Epithelial cell of esophagus (primary cell): Measurements from ENCODE around the gene MOG.
"Not testable (repeated sequence)": the region's sequence is repeated elsewhere in the genome, so short reads cannot be mapped to it uniquely, and the experiment has no call there.

Experiments
- DNase-seq: peaks from one replicate; pipeline ENCODE4 v3.0.0; 2010; ENCODE audit warnings: low read depth
- H3K4me3 ChIP-seq: 2 replicates; pipeline ENCODE4 v1.5.1; 2011; ENCODE audit warnings: mild to moderate bottlenecking, low read length, control low read depth
- TF ChIP-seq, protein P1 (sequence below): IDR thresholded peaks from 2 replicates; pipeline ENCODE4 v1.5.1; 2011; ENCODE audit warnings: low read depth, mild to moderate bottlenecking, low read length, control low read depth, inconsistent platforms; ENCODE audit not compliant: insufficient read depth; ENCODE audit errors: missing control alignments

MOG gene

DNA sequence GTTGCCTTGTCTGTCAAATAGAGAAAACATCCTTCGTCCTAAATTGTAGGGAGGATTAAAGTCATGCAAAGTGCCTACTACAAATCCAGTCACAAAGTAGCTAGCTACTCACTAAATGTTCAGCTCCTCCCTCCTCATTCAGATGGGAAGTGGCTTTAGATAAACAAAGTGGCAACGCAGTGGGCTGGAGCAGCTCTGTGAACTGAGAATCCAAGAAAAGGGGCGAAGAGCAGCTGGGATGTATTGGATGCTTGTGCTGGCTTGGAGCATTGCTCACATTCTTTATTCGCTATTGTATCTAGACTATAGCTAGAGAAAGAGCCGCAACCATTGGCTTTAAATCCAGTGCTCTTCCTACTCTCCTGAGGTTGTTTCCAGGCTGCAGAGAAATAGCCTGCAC, 10.3 kb downstream of the MOG start:
- TF ChIP-seq, protein P1, sequence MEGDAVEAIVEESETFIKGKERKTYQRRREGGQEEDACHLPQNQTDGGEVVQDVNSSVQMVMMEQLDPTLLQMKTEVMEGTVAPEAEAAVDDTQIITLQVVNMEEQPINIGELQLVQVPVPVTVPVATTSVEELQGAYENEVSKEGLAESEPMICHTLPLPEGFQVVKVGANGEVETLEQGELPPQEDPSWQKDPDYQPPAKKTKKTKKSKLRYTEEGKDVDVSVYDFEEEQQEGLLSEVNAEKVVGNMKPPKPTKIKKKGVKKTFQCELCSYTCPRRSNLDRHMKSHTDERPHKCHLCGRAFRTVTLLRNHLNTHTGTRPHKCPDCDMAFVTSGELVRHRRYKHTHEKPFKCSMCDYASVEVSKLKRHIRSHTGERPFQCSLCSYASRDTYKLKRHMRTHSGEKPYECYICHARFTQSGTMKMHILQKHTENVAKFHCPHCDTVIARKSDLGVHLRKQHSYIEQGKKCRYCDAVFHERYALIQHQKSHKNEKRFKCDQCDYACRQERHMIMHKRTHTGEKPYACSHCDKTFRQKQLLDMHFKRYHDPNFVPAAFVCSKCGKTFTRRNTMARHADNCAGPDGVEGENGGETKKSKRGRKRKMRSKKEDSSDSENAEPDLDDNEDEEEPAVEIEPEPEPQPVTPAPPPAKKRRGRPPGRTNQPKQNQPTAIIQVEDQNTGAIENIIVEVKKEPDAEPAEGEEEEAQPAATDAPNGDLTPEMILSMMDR = no peak
- no peak overlapping the region for H3K4me3 ChIP-seq
- DNase-seq = no peak

DNA sequence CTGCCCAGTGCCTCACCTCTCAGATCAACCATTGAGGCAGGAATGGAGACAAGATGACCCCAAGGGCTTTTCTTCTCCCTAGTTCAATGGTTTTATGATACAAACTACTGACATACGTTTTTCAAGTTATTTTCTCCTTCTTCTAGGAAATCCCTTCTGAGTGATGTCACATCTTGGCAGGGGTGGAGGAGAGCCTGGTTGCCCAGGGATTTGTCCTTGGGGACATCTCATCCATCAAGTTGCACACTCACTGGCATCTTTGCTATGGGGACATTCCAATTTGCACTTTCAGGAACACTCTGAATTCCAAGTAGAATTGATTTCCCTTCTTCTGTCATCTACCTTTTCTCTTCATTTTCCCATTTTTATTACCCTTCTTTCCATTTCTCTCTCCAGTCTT, 14.1 kb downstream of the MOG start:
- H3K4me3 ChIP-seq = no peak overlapping the region
- DNase-seq = no peak
- TF ChIP-seq, protein P1 = no peak

DNA sequence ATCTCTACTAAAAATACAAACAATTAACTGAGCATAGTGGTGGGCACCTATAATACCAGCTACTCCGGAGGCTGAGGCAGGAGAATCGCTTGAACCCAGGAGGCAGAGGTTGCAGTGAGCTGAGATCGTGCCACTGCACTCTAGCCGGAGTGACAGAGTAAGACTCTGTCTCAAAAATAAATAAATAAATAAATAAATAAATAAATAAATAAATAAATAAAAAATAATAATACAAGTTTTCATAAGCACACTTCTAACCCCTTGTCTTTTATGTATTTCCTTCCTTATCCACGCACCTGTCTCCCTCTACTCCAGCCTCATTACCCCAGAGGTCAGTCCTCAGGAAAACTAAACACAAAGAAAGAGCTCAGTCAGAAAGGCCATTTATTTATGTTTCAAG, 15.2 kb downstream of the MOG start:
- not testable (repeated sequence) for DNase-seq, H3K4me3 ChIP-seq

DNA sequence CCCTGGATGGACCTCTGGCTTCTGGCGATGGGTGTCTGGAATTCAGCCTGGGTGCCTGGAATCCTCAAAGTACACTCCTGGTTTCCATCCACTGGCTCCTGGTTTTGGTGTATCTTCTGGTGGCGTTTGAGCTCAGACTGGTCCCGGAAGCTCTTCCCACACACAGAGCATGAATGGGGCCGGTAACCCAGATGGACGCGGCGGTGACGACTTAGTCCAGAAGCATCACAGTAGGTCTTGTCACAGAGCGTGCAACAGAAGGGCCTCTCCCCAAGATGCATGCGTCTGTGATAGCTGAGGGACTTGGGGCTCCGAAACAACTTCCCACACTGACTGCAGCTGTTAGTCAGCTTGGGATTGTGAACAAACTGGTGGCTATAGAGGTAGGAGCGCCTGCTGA, 16.3 kb downstream of the MOG start:
- TF ChIP-seq, protein P1 = no peak
- no peak for DNase-seq

DNA sequence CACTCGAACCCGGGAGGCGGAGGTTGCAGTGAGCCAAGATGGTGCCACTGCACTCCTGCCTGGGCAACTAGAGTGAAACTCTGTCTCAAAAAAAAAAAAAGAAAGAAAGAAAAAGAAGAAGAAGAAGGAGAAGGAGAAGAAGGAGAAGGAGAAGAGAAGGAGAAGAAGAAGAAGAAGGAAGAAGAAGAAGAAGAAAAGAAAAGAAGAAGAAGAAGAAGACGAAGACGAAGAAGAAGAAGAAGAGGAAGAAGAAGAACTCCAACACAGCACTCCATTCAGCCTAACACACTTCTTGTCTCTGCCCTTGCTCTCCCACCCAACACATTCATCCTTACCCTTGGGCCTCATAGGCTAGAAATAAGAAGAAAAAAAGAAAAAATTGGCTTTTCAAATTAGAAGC, 17.1 kb downstream of the MOG start:
- DNase-seq = no peak
- H3K4me3 ChIP-seq = no peak overlapping the region
- TF ChIP-seq, protein P1 = no peak

More for the DNA sequence above, 16.3 kb downstream of the MOG start:
- no peak overlapping the region for H3K4me3 ChIP-seq

DNA sequence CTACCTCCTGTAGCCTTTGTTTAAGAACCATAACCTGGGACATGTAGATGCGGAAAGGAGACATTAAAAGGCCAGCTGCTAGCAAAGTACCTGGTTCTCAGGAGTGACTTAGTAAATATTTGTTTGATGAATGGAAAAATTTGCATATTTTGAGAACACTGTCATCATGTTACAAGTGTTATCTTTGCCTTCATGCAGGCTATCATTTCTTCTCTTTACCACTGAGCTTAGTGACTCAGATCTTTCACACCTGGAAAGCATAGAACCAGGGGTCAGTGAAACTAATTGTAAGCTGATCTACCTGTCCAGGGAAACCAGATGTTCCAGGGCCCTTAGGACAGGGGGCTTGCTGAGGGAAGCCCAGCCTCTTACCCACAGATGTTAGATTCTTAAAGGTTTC, 18.7 kb downstream of the MOG start:
- DNase-seq = peak; percentile 62
- H3K4me3 ChIP-seq = no peak overlapping the region
- TF ChIP-seq, protein P1 = no peak

DNA sequence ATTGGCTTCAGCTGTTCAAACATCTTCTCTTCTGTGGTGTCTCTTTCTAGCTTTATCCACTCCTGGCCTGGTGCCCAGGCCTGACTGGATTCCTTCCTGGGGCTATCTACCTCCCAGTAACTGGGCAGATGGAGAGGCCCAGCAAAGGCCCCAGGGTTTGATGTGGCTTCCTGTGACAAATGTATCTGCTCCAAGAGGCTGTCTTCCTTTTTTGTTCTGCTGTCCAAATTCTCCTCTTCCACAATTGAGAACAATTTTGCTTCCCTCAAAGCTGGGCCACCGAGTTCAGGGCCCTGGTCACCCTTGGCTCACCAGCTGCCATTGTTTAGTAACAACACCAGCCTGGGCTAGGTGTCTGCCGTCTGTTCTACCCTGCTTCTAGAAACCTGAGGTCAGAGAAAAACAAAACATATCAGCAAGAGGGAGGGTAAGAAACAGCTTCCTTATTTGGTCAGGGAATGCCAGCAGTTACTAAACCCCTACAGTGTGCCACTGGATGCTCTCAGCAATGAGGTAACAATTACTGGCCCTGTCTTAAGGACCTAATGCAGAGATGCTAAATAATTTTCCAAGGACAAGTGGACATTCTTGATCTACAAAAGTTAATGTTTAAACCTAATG, 20.2 kb downstream of the MOG start:
- TF ChIP-seq, protein P1 = no peak
- no peak overlapping the region for H3K4me3 ChIP-seq
- peak; percentile 71 for DNase-seq
